PC-9 (cell line): Measurements from ENCODE around the gene EMILIN1.

Experiments used
- EZH2 ChIP-seq: fragments of 200-600 bp; sonication (generic); IDR thresholded peaks from 2 replicates; pipeline ENCODE4 v1.8.0; 2017; ENCODE audit warnings: antibody characterized with exemption, low read depth
- TF ChIP-seq, protein P1 (sequence below): fragments of 200-600 bp; sonication (generic); conservative IDR thresholded peaks from 2 replicates; pipeline ENCODE4 v1.6.1; 2017; ENCODE audit warnings: mixed run types, antibody characterized with exemption, mild to moderate bottlenecking, moderate library complexity

- TF ChIP-seq, protein P1, sequence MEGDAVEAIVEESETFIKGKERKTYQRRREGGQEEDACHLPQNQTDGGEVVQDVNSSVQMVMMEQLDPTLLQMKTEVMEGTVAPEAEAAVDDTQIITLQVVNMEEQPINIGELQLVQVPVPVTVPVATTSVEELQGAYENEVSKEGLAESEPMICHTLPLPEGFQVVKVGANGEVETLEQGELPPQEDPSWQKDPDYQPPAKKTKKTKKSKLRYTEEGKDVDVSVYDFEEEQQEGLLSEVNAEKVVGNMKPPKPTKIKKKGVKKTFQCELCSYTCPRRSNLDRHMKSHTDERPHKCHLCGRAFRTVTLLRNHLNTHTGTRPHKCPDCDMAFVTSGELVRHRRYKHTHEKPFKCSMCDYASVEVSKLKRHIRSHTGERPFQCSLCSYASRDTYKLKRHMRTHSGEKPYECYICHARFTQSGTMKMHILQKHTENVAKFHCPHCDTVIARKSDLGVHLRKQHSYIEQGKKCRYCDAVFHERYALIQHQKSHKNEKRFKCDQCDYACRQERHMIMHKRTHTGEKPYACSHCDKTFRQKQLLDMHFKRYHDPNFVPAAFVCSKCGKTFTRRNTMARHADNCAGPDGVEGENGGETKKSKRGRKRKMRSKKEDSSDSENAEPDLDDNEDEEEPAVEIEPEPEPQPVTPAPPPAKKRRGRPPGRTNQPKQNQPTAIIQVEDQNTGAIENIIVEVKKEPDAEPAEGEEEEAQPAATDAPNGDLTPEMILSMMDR: no peak
- no peak for TF ChIP-seq EZH2
Measured at GRCh38 chr2:27076323-27076722, 2.1 kb upstream of the EMILIN1 start.
